GM12864 (cell line): ENCODE measurements around the gene CACNA2D2.

ENCODE experiments used
- DNase-seq: peaks from one replicate; pipeline ENCODE4 v3.0.0-alpha.2; 2011; ENCODE audit warnings: low read depth
- H3K4me3 ChIP-seq: 2 replicates; pipeline ENCODE4 v1.5.1; 2011; ENCODE audit warnings: mild to moderate bottlenecking, low read depth, low read length, control low read depth
- CTCF ChIP-seq: IDR thresholded peaks from 2 replicates; pipeline ENCODE4 v1.5.1; 2011; ENCODE audit warnings: low read depth, mild to moderate bottlenecking, moderate library complexity, low read length, control low read depth, inconsistent platforms; ENCODE audit errors: missing control alignments

CACNA2D2 gene

DNA sequence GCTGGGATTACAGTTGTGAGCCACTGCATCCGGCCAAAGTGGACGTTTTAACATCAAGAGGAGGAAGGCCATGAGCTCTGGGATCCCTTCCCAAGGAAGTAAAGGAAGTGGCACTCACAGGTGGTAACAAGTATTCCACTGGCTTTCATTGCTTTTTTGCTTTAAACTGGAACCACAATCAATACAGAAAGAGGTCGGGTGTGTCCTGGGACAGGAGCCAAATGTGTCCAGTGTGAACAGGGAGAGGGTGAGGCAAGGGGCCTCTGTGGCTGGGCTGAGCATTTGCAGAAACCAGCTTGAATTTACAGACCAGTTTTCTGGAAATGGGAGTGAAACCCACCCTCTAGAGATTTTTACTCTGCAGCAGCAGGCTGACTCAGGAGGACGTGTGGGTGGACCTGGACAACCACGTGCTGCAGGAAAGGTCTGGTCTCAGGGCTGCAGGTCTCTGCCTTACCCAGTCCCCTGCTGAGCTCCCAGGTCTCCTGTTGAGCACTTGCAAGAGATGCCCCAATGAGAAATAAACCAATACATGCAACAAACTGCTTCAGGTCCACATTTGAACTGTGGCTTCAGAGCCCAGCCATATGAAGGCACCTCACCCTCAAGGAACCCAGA, 101.3 kb downstream of the CACNA2D2 start:
- H3K4me3 ChIP-seq, result no peak overlapping the region
- DNase-seq, result no peak
- TF ChIP-seq CTCF, result no peak

DNA sequence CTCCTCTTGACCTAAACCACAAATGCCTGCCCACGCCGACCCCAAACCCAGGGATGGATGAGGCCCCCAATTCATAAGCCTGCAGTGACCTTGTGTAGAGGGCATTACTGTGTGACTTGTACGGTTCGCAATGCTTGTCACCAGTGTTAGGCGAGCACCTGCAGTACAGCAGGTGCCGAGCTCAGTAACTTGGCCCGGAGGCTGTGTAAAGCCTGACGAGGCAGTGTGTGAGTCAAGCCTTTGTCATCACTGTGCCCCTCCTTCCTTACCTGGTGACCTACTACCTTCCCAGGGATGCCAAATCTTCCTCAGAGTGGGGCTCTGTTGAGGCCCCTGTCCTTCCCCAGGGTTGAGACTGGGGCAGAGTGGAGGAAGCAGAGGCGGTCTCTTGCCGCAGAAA, 106.9 kb downstream of the CACNA2D2 start:
- TF ChIP-seq CTCF, result no peak
- no peak for DNase-seq
- no peak overlapping the region for H3K4me3 ChIP-seq

- H3K4me3 ChIP-seq, result no peak overlapping the region
- DNase-seq, result no peak
- no peak for TF ChIP-seq CTCF
These were observed 108.2 kb downstream of the CACNA2D2 start for GRCh38 chr3:50395070-50395860.

DNA sequence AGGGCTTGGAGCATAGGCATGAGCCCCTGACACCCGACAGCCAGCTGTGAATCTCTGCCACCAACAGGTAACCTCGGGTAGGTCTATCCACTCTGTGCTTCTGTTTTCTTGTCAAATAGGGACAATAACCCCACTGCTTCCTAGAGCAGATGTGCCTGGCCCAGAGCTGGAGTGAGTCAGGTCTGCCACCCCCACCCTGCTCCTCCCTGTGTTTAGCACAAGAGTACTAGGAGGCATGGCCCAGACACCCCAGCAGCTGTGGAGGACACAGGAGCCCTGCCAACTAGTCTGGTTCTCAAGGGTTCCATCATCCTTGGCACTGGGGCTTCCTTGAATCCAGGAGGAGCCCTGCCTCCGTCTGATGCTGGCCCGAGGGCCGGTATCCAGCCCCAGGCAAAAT, 110.4 kb downstream of the CACNA2D2 start:
- TF ChIP-seq CTCF, result no peak
- no peak overlapping the region for H3K4me3 ChIP-seq
- no peak for DNase-seq

DNA sequence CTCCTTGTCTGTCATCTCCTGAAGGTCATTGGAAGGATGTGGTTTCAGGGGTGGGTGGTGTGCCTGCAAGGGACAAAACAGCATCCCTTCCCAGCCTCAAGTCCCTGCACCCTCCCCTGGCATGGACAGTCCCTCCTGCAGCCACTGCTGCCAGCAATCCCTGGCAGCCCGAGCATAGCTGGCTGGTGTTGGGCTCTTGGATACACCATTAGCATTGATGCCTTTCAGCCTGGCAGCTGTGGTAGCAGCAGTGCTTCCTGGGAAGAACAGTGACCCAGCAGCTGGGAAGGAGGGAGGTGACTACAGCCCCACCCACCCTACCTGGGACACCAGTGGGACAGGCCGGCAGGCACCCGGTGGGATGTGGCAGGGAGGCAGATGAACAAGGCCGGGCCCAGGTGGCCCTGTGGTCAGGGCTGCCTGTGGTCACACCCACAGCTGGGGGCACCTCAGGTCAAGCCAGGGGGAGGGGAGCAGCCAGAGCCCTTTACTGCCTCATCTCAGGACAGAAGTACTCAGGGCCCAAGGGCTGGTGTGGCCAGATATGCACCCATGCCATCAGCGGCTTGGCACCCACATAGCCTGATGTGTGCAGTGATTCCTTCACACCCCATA, 111.2 kb downstream of the CACNA2D2 start:
- DNase-seq, result no peak
- TF ChIP-seq CTCF, result no peak
- no peak overlapping the region for H3K4me3 ChIP-seq

DNA sequence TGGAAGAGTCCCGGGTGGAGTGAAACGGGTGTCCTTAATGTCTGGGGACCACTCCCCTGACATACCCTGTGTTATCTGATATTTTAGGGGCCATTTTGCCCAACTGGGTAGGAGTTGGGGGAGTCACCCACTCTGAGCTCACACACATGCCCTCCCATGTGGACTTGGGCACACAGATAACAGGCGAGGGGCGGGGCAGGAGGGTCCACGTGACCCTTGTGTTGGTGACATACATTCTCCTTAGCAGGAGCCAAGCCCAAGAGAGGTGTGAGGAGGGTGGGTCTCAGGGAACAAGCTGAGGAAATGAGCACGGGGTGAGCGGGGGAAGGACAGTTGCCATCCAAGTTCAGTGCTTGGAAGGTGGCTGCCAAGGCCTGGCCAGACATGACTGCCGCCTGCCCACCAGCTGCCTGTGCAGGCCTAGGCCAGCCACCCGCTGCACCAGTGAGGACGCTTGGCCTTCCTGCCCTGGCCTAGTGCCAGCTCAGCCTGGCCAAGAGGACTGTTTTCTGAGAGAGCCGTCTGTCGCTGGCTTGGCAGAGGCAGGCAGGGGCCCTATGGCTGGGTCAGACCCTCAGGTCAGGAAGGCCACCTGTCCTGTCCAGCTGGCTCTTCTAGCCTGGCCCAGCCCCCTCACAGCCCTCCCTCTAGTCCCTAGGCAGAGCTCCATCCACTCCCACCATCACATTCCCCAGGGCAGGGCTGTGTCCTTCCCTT, 112.8 kb downstream of the CACNA2D2 start:
- no peak for DNase-seq
- no peak for TF ChIP-seq CTCF

More for the DNA sequence above, 112.8 kb downstream of the CACNA2D2 start:
- no peak overlapping the region for H3K4me3 ChIP-seq
